A673 (cell line): ENCODE data around the gene SEC16A.

Experiments used
- EZH2 ChIP-seq: fragments of 200-600 bp; sonication (generic); IDR thresholded peaks from 2 replicates; pipeline ENCODE4 v1.6.1; 2017; ENCODE audit warnings: borderline replicate concordance, low read depth, mild to moderate bottlenecking, mixed read lengths, antibody characterized with exemption, low read length; ENCODE audit not compliant: poor library complexity, severe bottlenecking
- TF ChIP-seq, protein P1 (sequence below): fragments of 300-800, 200-600 bp; sonication (generic); conservative IDR thresholded peaks from 2 replicates; pipeline ENCODE4 v1.5.1; 2017; ENCODE audit warnings: low read depth, mild to moderate bottlenecking, antibody characterized with exemption, low read length, moderate library complexity, mixed read lengths

DNA sequence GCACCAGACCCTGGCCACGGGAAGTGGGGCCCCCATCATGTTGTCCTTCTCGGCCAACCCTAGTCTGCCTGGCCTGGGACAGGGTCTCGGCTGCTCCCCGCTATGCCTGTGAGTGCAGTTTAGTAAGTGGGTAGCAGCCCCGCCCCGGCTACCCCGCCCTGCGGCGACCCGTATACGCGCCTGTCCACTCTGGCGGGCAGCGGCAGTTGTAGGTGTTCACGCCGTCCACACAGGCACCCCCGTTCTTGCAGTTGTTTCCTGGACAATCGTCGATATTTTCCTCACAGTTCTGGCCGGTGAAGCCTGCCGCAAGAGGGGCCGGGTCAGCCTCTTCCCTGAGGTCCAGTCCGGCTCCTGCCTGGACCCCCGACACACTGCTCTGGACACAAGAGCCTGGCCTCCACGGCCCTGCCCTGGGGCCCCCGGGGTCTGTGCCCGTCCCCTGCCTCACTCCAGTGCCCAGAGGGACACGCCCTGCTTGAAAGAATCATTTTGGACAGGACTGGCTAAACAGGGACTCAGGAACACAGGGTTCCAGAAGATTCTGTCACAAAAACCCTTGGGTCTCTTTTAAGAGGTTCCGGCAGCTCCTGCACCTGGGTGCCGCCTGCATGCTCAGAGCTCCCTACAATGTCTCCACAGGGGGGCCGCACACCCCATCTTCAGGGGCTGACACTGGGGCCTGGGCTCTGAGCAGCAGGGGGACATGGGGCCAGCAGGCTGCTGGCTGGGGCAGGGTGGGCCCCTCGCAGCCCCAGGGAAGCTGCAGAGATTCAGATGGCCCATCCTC is 36.6 kb upstream of the SEC16A start:
- TF ChIP-seq, protein P1, sequence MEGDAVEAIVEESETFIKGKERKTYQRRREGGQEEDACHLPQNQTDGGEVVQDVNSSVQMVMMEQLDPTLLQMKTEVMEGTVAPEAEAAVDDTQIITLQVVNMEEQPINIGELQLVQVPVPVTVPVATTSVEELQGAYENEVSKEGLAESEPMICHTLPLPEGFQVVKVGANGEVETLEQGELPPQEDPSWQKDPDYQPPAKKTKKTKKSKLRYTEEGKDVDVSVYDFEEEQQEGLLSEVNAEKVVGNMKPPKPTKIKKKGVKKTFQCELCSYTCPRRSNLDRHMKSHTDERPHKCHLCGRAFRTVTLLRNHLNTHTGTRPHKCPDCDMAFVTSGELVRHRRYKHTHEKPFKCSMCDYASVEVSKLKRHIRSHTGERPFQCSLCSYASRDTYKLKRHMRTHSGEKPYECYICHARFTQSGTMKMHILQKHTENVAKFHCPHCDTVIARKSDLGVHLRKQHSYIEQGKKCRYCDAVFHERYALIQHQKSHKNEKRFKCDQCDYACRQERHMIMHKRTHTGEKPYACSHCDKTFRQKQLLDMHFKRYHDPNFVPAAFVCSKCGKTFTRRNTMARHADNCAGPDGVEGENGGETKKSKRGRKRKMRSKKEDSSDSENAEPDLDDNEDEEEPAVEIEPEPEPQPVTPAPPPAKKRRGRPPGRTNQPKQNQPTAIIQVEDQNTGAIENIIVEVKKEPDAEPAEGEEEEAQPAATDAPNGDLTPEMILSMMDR, result no peak
- TF ChIP-seq EZH2, result no peak
